HepG2 (cell line): ENCODE data around the gene STIP1. TPM values are rescaled to one million over a fixed set of nuclear protein-coding genes. Genes with fewer than 3 reads are reported as not detected.

Experiments
- ARID4A ChIP-seq: sonication (generic); formaldehyde crosslinking; IDR thresholded peaks from 2 replicates; pipeline ENCODE4 v1.5.0; 2020; ENCODE audit warnings: mild to moderate bottlenecking, missing genetic modification reagents, borderline replicate concordance
- HNF4G ChIP-seq, 2 experiments: sonication (generic) in 1 of 2; formaldehyde crosslinking in 1 of 2; IDR thresholded peaks; 2 replicates each; pipeline versions ENCODE4 v1.4.0 to v1.6.1; 2011 to 2020; ENCODE audit warnings: borderline replicate concordance in 2 of 2, low read depth in 2 of 2, mild to moderate bottlenecking in 2 of 2, low read length in 1 of 2, missing genetic modification reagents in 1 of 2, moderate library complexity in 1 of 2
- MAFF ChIP-seq: IDR thresholded peaks from 2 replicates; pipeline ENCODE4 v1.6.1; 2011; ENCODE audit warnings: low read depth, low read length, improper control_type of control experiment
- MED8 ChIP-seq: sonication (generic); formaldehyde crosslinking; IDR thresholded peaks from 2 replicates; pipeline ENCODE4 v1.8.1; 2023; ENCODE audit warnings: mild to moderate bottlenecking, missing genetic modification reagents; ENCODE audit not compliant: insufficient replicate concordance
- MXD4 ChIP-seq: IDR thresholded peaks from 2 replicates; pipeline ENCODE4 v1.6.1; 2016; ENCODE audit warnings: mild to moderate bottlenecking, missing biosample characterization, missing genetic modification reagents
- NR2F1 ChIP-seq, 2 experiments: fragments of 450-650 bp in 1 of 2; formaldehyde crosslinking in 1 of 2; IDR thresholded peaks; 2 replicates each; pipeline versions ENCODE4 v1.5.0 to v1.6.1; 2016 to 2020; ENCODE audit warnings: mild to moderate bottlenecking in 1 of 2, missing compliant biosample characterization in 1 of 2, missing genetic modification reagents in 1 of 2, moderate library complexity in 1 of 2
- NR2F6 ChIP-seq, 2 experiments: IDR thresholded peaks; 2 replicates each; pipeline ENCODE4 v1.6.1; 2016; ENCODE audit warnings: antibody characterized with exemption in 1 of 2, mild to moderate bottlenecking in 1 of 2
- PHF21A ChIP-seq: sonication (generic); formaldehyde crosslinking; IDR thresholded peaks from 2 replicates; pipeline ENCODE4 v1.5.0; 2020; ENCODE audit warnings: mild to moderate bottlenecking, missing genetic modification reagents
- RFX1 ChIP-seq: fragments of 450-650 bp; IDR thresholded peaks from 2 replicates; pipeline ENCODE4 v1.6.1; 2017
- RFX5 ChIP-seq: IDR thresholded peaks from 2 replicates; pipeline ENCODE4 v1.6.1; 2011; ENCODE audit warnings: low read depth, low read length, improper control_type of control experiment
- XRCC5 ChIP-seq: fragments of 200-400 bp; formaldehyde crosslinking; optimal IDR thresholded peaks from 2 replicates; pipeline ENCODE3; 2017; ENCODE audit warnings: mild to moderate bottlenecking, low read length
- ZNF354B ChIP-seq: sonication (generic); formaldehyde crosslinking; IDR thresholded peaks from 2 replicates; pipeline ENCODE4 v1.8.0; 2022; ENCODE audit warnings: mild to moderate bottlenecking, missing genetic modification reagents
- ZNF607 ChIP-seq: sonication (generic); formaldehyde crosslinking; IDR thresholded peaks from 2 replicates; pipeline ENCODE4 v1.5.1; 2020; ENCODE audit warnings: missing genetic modification reagents, mild to moderate bottlenecking, borderline replicate concordance
- polyA plus RNA-seq, 8 experiments: library from polyadenylated mRNA; depleted of rRNA in 3 of 8; stranded (reverse) in 7 of 8; unstranded in 1 of 8; fragments of >200 nt; fragmentation: Illumina TruSeq in 4 of 8; extraction: Trizol in 4 of 8; gene quantifications; 2 replicates each; pipeline versions ENCODE4 v1.2.1 to v1.2.3, GENCODE V29; 2011 to 2016; ENCODE audit warnings: low read depth in 4 of 8, missing spikeins in 1 of 8, mixed read lengths in 1 of 8; ENCODE audit not compliant: insufficient read depth in 1 of 8
- total RNA-seq, 5 experiments: library from RNA; depleted of rRNA; stranded (reverse); fragments of >200 nt; fragmentation: Illumina TruSeq; extraction: Trizol; gene quantifications; 2 replicates each; pipeline ENCODE4 v1.2.3, GENCODE V29; 2016; ENCODE audit warnings: low read depth in 1 of 5
- TF ChIP-seq, protein P1 (sequence below): sonication (generic); formaldehyde crosslinking; IDR thresholded peaks from 2 replicates; pipeline ENCODE4 v1.8.1; 2023; ENCODE audit warnings: missing genetic modification reagents, mild to moderate bottlenecking, borderline replicate concordance
- TF ChIP-seq, protein P2 (sequence below): sonication (generic); formaldehyde crosslinking; IDR thresholded peaks from 2 replicates; pipeline ENCODE4 v1.8.1; 2022; ENCODE audit warnings: low read depth, mild to moderate bottlenecking, missing genetic modification reagents
- TF ChIP-seq, protein P3 (sequence below): sonication (generic); formaldehyde crosslinking; IDR thresholded peaks from 2 replicates; pipeline ENCODE4 v1.9.0; 2021; ENCODE audit warnings: mild to moderate bottlenecking, missing genetic modification reagents

STIP1 gene
- total and polyA plus RNA-seq, 2 of the 13 experiments (the other 11 are each of a cell fraction or from before 2014, with no cell fraction given) = 81.1 to 217 TPM

DNA sequence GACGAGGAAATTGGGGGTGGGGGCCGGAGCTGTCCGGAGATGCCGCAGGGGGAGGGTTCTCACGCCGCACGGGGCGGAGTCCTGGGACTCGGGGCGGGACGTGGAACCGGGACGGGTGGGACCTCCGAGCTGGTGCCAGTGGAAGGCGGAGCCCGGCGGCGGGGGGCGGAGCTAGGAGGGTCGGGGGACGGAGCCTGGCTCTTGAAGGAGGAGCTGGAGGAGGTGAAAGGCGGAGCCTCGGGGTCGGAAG, 55.2 kb downstream of the STIP1 start (continued):
- TF ChIP-seq RFX5 (no peak), ARID4A (CRISPR knock-in tag) (no peak), NR2F1 (CRISPR knock-in tag; IDR thresholded peaks at IDR 0.05) (0 out of 4 replicates have a peak, but pooled peaks of 1 of the 2 experiments have one; percentile 9), HNF4G (IDR thresholded peaks at IDR 0.05; ENCODE audit: borderline replicate concordance, low read depth, low read length) (no peak), HNF4G (CRISPR knock-in tag; IDR thresholded peaks at IDR 0.05; ENCODE audit: borderline replicate concordance, low read depth) (no peak), NR2F6 (IDR thresholded peaks at IDR 0.05) (no peak), NR2F6 (CRISPR knock-in tag; IDR thresholded peaks at IDR 0.05) (no peak), XRCC5 (peak; percentile 16), ZNF354B (CRISPR knock-in tag) (no peak), MED8 (CRISPR knock-in tag) (no peak), MAFF (no peak), MXD4 (CRISPR knock-in tag) (no peak), RFX1 (no peak), ZNF607 (CRISPR knock-in tag) (0 out of 2 replicates have a peak, but pooled peaks have one; percentile 11), PHF21A (CRISPR knock-in tag) (no peak)
- TF ChIP-seq, protein P1, sequence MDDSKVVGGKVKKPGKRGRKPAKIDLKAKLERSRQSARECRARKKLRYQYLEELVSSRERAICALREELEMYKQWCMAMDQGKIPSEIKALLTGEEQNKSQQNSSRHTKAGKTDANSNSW (CRISPR knock-in tag) = no peak
- TF ChIP-seq, protein P2, sequence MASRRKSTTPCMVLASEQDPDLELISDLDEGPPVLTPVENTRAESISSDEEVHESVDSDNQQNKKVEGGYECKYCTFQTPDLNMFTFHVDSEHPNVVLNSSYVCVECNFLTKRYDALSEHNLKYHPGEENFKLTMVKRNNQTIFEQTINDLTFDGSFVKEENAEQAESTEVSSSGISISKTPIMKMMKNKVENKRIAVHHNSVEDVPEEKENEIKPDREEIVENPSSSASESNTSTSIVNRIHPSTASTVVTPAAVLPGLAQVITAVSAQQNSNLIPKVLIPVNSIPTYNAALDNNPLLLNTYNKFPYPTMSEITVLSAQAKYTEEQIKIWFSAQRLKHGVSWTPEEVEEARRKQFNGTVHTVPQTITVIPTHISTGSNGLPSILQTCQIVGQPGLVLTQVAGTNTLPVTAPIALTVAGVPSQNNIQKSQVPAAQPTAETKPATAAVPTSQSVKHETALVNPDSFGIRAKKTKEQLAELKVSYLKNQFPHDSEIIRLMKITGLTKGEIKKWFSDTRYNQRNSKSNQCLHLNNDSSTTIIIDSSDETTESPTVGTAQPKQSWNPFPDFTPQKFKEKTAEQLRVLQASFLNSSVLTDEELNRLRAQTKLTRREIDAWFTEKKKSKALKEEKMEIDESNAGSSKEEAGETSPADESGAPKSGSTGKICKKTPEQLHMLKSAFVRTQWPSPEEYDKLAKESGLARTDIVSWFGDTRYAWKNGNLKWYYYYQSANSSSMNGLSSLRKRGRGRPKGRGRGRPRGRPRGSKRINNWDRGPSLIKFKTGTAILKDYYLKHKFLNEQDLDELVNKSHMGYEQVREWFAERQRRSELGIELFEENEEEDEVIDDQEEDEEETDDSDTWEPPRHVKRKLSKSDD (CRISPR knock-in tag) = no peak
- TF ChIP-seq, protein P3, sequence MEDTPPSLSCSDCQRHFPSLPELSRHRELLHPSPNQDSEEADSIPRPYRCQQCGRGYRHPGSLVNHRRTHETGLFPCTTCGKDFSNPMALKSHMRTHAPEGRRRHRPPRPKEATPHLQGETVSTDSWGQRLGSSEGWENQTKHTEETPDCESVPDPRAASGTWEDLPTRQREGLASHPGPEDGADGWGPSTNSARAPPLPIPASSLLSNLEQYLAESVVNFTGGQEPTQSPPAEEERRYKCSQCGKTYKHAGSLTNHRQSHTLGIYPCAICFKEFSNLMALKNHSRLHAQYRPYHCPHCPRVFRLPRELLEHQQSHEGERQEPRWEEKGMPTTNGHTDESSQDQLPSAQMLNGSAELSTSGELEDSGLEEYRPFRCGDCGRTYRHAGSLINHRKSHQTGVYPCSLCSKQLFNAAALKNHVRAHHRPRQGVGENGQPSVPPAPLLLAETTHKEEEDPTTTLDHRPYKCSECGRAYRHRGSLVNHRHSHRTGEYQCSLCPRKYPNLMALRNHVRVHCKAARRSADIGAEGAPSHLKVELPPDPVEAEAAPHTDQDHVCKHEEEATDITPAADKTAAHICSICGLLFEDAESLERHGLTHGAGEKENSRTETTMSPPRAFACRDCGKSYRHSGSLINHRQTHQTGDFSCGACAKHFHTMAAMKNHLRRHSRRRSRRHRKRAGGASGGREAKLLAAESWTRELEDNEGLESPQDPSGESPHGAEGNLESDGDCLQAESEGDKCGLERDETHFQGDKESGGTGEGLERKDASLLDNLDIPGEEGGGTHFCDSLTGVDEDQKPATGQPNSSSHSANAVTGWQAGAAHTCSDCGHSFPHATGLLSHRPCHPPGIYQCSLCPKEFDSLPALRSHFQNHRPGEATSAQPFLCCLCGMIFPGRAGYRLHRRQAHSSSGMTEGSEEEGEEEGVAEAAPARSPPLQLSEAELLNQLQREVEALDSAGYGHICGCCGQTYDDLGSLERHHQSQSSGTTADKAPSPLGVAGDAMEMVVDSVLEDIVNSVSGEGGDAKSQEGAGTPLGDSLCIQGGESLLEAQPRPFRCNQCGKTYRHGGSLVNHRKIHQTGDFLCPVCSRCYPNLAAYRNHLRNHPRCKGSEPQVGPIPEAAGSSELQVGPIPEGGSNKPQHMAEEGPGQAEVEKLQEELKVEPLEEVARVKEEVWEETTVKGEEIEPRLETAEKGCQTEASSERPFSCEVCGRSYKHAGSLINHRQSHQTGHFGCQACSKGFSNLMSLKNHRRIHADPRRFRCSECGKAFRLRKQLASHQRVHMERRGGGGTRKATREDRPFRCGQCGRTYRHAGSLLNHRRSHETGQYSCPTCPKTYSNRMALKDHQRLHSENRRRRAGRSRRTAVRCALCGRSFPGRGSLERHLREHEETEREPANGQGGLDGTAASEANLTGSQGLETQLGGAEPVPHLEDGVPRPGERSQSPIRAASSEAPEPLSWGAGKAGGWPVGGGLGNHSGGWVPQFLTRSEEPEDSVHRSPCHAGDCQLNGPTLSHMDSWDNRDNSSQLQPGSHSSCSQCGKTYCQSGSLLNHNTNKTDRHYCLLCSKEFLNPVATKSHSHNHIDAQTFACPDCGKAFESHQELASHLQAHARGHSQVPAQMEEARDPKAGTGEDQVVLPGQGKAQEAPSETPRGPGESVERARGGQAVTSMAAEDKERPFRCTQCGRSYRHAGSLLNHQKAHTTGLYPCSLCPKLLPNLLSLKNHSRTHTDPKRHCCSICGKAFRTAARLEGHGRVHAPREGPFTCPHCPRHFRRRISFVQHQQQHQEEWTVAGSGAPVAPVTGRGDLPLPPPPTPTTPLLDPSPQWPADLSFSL = no peak
